Kasumi-1 (cell line): ENCODE data around the gene HOPX.
"Not testable (repeated sequence)": the region's sequence is repeated elsewhere in the genome, so short reads cannot be mapped to it uniquely, and the experiment has no call there.

Experiments
- DNase-seq, 2 experiments: peaks; one replicate each; lab custom pipeline; 2025; lab: John Stamatoyannopoulos, UW

Gene HOPX

DNA sequence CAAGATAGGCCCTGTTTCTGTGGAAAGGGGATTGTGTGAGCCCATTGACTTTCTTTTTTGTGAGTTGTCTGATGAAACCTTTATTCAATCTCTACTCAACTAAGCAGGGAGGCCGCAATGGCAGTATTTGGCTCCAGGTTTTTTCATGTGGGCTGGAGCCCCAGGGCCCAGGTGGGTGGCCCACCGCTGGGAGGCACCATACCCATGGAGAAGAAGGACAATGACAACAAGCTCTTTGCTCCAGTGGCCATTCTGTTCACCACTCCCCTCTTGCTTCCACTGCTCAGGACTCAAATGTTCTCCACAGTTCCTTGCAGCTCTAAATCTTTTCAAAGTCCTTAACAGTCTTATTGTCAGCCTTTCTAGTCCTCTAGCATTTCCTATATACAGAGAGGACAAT is 54.1 kb downstream of the HOPX start:
- no peak for DNase-seq

GRCh38 chr4:56626420-56626819 is 54.7 kb downstream of the HOPX start:
- no peak for DNase-seq

- no peak for DNase-seq
Observed at GRCh38 chr4:56622176-56622575, 58.9 kb downstream of the HOPX start.

DNA sequence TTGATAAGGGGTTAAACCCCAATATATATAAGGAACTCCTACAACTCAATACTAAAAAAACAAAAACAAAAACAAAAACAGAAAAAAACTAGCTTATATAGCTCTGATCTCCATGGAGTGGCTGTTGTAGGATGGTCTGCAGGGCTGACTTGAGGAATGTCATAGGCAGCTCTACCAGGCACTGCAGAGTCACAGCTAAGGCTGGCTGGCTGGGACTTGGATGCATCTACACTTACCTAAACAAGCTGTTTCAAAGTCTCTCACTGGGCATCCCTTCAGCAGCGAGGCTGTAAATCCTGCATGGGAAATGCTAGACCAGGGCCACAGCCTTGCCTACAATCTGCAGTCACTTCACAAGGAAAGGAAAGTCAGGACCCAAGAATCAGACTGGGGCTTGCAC is 61.3 kb downstream of the HOPX start:
- DNase-seq: no peak

GRCh38 chr4:56619160-56619559 is 61.9 kb downstream of the HOPX start:
- DNase-seq: peak; percentile 43 to 67

DNA sequence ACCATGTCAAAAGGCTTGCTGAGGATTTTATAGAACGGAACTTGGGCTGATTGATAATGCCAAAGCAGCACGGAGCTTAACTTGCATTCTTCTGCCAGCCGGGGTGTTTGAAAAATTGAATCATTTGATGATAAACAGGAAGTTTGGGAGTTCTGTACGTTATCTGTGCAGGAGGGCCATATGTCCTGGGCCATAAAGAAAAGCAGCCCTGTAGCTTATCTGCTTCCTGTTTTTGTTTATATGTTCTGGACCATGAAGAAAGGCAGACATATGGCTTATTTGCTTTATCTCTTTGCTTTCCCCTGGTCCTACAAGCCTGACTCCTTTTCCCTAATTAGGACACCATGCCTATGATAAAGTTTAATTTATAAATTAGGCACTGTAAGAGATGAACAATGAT is 62.4 kb downstream of the HOPX start:
- DNase-seq: no peak

DNA sequence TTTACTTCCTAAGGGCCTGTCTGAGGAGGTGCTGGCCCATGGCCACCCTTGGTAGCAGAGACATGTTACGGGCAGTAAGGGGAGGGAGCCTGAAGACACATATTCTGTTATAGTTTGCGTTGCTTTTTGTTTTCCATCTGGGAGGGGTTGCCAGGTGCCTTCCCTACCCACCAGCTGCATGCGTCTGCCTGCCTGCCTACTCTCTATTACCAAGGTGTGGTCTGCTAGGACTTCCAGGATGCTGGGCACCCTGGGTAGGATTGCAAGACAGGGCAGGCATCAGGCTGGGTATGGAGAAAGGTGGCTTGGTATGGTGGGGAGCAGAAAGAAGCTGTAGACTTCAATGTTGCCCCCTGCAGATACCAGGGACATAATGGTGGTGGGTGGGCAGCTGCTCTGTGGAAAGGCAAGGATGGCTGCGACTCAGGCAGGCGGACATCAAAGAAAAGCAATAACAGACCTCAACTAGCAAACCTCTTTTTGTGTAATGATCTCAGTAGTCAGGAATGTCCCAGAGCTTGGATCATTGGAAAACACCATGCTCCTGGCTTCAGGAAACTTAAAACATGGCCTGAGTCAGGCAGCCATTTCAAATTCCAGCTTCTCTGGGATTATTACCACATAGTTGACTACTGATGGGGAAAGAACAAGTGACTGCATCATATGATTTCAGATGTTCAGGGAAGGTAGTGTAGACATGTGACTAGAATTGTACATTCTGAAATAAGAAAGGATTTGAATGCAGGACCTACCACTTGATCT is 67.8 kb downstream of the HOPX start:
- no peak for DNase-seq

- DNase-seq: no peak
Observed at GRCh38 chr4:56612282-56612681, 68.8 kb downstream of the HOPX start.

- DNase-seq: no peak
Observed at GRCh38 chr4:56611501-56611900, 69.6 kb downstream of the HOPX start.

DNA sequence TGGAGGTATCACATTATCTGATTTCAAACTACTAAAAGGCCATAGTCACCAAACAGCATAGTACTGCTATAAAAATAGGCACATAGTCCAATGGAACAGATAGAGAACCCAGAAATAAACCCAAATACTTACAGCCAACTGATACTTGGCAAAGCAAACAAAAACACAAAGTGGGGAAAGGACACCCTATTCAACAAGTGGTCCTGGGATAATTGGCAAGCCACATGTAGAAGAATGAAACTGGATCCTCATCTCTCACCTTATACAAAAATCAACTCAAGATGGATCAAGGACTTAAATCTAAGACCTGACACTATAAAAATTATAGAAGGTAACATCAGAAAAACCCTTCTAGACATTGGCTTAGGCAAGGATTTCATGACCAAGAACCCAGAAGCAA is 70.9 kb downstream of the HOPX start:
- not testable (repeated sequence) for DNase-seq

DNA sequence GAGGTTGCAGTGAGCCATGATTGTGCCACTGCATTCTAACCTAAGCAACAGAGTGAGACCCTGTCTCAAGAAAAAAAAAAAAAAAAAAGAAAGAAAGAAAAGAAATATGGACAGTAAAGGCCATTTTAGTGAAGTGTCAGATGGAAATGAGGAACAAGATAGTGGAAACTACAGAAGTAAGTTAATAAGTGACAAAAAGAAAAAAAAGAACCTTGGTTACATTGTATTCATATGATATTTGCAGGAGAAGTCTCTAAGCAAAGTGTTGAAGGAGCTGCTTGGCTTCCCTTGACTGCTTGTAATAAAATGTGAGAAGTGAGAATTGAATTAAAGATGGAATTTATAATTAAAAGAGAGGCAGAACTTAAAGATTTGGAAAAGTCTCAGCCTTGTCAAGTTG is 73.2 kb downstream of the HOPX start:
- DNase-seq: no peak

GRCh38 chr4:56606385-56606784 is 74.7 kb downstream of the HOPX start:
- DNase-seq: no peak

GRCh38 chr4:56605464-56605863 is 75.6 kb downstream of the HOPX start:
- not testable (repeated sequence) for DNase-seq

GRCh38 chr4:56603297-56603696 is 77.8 kb downstream of the HOPX start:
- no peak for DNase-seq
